Stromal cell of bone marrow (primary cell): ENCODE data around the gene NPHP3.
"Not testable (repeated sequence)": the region's sequence is repeated elsewhere in the genome, so short reads cannot be mapped to it uniquely, and the experiment has no call there.

ENCODE experiments used
- DNase-seq: peaks from one replicate; pipeline ENCODE4 v3.0.0-alpha.2; 2012; ENCODE audit warnings: low read depth

The NPHP3 gene

DNA sequence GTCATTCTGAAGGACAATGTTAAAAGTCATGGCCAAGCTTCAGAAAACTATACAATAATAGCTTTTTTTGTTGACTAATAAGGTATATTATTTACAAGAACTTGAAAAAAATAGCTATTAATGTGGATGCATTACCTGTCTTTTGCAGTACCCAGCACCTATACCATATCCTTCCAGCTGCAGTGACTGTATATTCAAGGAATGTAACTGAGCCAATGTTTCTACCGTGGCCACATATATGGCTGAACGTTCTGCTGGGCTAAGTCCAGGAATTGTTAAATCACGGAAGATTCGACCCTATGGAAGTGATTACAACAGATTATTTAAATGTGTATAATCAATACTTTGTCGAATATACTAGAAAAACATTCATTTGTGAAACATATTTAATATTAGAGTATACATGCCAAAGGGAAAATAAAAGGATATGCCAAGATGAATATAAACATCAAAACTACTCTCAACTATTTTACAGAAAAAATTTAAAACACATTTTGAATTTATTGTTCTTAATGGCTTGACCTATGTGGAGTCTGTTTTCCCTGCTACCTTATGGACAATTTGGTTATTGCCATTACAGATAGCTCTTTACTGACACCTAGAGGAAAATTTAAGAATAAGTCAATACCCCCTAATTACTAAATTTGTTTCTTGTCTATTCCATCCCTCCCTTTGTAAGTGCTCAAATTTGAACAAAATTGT lies 80.2 kb downstream of the NPHP3 start:
- no peak for DNase-seq

- DNase-seq: not testable (repeated sequence)
Observed at GRCh38 chr3:132641427-132641826, 80.8 kb downstream of the NPHP3 start.

- no peak for DNase-seq
Observed at GRCh38 chr3:132638706-132639105, 83.5 kb downstream of the NPHP3 start.

- DNase-seq: no peak
Observed at GRCh38 chr3:132637590-132637989, 84.6 kb downstream of the NPHP3 start.

DNA sequence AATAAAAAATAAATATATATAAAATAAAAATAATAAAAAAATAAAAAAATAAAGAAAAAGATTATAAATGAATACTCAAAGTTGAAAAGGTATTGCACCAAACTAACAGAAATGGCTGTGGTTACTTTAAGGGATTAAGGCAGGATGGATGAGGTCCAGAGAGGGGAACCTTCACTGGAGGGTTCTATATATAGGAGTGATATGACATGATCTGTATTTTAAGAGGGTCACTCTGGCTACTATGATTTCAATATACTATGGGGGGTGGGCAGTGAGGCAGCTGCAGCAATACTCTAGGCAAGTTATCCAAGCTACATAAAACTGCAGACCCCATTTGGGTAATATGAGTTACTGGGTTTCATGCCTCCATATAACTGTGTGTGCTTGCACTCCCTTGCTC lies 87.2 kb downstream of the NPHP3 start:
- no peak for DNase-seq
